ENCODE results near the gene CHI3L1. TPM values are rescaled to one million over a fixed set of nuclear protein-coding genes. Genes with fewer than 3 reads are reported as not detected.

The CHI3L1 gene
- total RNA-seq, 4 donors from 2014 or later, result 1.3 to 2.1 (median 1.7) TPM; not detected in 1

GRCh38 chr1:203143641-203144040, 42.9 kb downstream of the CHI3L1 start:
- WGBS, result 72% methylated on average over 11 of the region's 11 CpGs
- intact Hi-C loops (cut with DNase I), result no loop called here
- Histone ChIP-seq H3K4me1 (peaks cover 0 to 4% (median 2%) of the 10 kb centered on the region in 4 donors), H3K27me3 (no peaks in the 10 kb centered on the region), H3K36me3 (no peaks in the 10 kb centered on the region), H3K27ac (replicated peaks in 1 of 4) (no peak overlapping the region), H3K4me3 (no peak overlapping the region), H3K9me3 (no peaks in the 10 kb centered on the region)
- no peak for DNase-seq (ENCODE audit: extremely low spot score)
- TF ChIP-seq CTCF (IDR thresholded peaks at IDR 0.05), result no peak
- no peak for TF ChIP-seq POLR2AphosphoS5 (IDR thresholded peaks at IDR 0.05)
- no peak for TF ChIP-seq POLR2A (IDR thresholded peaks at IDR 0.05; ENCODE audit: low read depth)
- TF ChIP-seq EP300 (IDR thresholded peaks at IDR 0.05), result no peak

- intact Hi-C loops (cut with DNase I), result no loop called here
- Histone ChIP-seq H3K9me3 (no peaks in the 10 kb centered on the region), H3K27me3 (no peaks in the 10 kb centered on the region), H3K36me3 (no peaks in the 10 kb centered on the region), H3K4me3 (no peak overlapping the region), H3K27ac (replicated peaks in 1 of 4) (no peak overlapping the region), H3K4me1 (peaks cover 0 to 4% (median 2%) of the 10 kb centered on the region in 4 donors)
- no peak for TF ChIP-seq EP300 (IDR thresholded peaks at IDR 0.05)
- no peak for TF ChIP-seq POLR2A (IDR thresholded peaks at IDR 0.05; ENCODE audit: low read depth)
- no peak for TF ChIP-seq CTCF (IDR thresholded peaks at IDR 0.05)
- TF ChIP-seq POLR2AphosphoS5 (IDR thresholded peaks at IDR 0.05), result no peak
- 90% methylated on average over 4 of the region's 5 CpGs for WGBS
- no peak for DNase-seq (ENCODE audit: extremely low spot score)
Measured at GRCh38 chr1:203142684-203143408, 43.7 kb downstream of the CHI3L1 start.

- no peaks in the 10 kb centered on the region for H3K36me3 ChIP-seq
- H3K4me3 ChIP-seq, result no peak overlapping the region
- no peak overlapping the region for H3K27ac ChIP-seq (replicated peaks in 1 of 4)
- no peaks in the 10 kb centered on the region for H3K27me3 ChIP-seq
- TF ChIP-seq POLR2AphosphoS5 (IDR thresholded peaks at IDR 0.05) (no peak), EP300 (IDR thresholded peaks at IDR 0.05) (no peak), CTCF (IDR thresholded peaks at IDR 0.05) (no peak), POLR2A (IDR thresholded peaks at IDR 0.05; ENCODE audit: low read depth) (no peak)
- intact Hi-C loops (cut with DNase I), result no loop called here
- H3K4me1 ChIP-seq, result peaks cover 0 to 4% (median 2%) of the 10 kb centered on the region in 4 donors
- no peaks in the 10 kb centered on the region for H3K9me3 ChIP-seq
- 96% methylated on average over 6 of the region's 6 CpGs for WGBS
- DNase-seq (ENCODE audit: extremely low spot score), result no peak
Measured at GRCh38 chr1:203142124-203142523, 44.4 kb downstream of the CHI3L1 start.

GRCh38 chr1:203140743-203141520, 45.6 kb downstream of the CHI3L1 start:
- no peak for DNase-seq (ENCODE audit: extremely low spot score)
- H3K4me1 ChIP-seq, result peaks cover 0 to 4% (median 2%) of the 10 kb centered on the region in 4 donors
- WGBS, result 58% methylated on average over 3 of the region's 5 CpGs
- intact Hi-C loops (cut with DNase I), result no loop called here
- no peak overlapping the region for H3K4me3 ChIP-seq
- no peaks in the 10 kb centered on the region for H3K36me3 ChIP-seq
- H3K27me3 ChIP-seq, result peaks cover 0 to 3% (median 0%) of the 10 kb centered on the region in 4 donors
- H3K9me3 ChIP-seq, result no peaks in the 10 kb centered on the region
- no peak overlapping the region for H3K27ac ChIP-seq (replicated peaks in 1 of 4)
- TF ChIP-seq POLR2A (IDR thresholded peaks at IDR 0.05; ENCODE audit: low read depth) (no peak), CTCF (IDR thresholded peaks at IDR 0.05) (no peak), EP300 (IDR thresholded peaks at IDR 0.05) (no peak), POLR2AphosphoS5 (IDR thresholded peaks at IDR 0.05) (no peak)

All from esophagus muscularis mucosa (tissue), 4 donors.